ENCODE data around the gene RPEL1.
"Not testable (repeated sequence)": the region's sequence is repeated elsewhere in the genome, so short reads cannot be mapped to it uniquely, and the experiment has no call there.

Gene RPEL1

DNA sequence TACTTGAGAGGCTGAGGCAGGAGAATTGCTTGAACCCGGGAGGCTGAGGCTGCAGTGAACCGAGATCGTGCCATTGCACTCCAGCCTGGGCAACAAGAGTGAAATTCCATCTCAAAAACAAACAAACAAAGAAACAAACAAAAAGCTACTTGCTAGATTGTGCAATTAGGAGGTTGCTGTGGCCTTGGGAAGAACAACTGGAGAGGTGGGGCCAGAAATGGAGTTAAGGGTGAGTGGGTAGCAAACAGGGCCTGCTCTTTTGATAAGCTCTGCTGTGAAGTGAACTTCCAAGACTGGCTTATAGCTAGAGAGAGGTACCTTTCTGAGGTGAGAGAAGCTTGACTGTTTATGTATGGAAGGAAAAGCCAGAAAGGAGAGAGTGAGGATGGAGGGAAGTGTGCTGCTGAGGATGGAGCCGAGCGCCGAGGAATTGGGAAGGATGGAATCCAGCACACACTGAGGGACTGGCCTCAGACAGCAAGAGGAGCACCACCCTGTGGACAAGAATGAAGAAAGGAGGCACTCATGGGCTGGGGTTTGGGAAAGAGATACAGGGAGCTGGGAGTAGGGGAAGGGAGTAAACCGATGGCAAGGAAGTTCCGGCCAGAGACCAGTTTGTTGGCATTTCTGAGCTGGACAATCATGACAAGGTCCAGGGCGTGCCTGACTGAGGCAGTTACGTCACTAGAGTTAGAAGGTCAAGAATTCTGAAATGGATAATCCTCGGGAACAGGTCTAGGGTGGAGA lies 7.0 kb upstream of the RPEL1 start:
- no peak for DNase-seq

DNA sequence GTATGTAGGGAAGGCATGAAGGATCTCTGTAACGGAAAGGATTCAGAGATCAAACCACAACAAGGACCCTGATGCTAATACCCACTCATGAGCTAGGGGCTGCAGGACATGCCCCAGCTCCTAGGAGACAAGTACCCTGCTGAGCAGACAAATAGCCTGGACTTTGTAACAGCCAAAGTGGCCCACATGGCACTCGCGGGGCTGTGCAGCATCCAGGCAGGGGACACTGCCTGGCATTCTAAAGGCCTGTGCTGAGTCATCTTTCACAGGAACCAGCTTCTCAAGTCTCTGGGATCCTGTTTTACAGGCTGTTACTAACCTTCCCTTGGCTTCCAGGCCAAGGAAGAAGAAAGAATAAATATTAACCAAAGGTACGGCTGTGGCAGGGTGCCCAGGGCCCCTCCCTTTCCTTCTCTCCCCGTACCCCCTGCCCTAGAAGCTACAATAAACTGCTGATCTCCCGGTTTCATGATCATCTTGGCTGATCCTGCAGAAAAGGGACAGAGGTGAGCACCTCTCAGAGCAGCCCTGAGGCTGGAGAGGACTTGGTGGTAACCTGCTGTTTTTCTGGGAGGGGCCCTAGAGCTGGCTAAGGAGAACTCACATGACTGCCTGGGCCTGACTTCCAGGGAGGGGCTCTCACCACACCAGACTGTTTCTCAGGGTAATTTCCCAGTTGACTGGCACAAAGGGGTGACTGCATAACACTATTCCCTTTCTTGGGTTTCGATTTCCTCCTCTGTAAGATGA lies 4.2 kb upstream of the RPEL1 start:
- DNase-seq = no peak

DNA sequence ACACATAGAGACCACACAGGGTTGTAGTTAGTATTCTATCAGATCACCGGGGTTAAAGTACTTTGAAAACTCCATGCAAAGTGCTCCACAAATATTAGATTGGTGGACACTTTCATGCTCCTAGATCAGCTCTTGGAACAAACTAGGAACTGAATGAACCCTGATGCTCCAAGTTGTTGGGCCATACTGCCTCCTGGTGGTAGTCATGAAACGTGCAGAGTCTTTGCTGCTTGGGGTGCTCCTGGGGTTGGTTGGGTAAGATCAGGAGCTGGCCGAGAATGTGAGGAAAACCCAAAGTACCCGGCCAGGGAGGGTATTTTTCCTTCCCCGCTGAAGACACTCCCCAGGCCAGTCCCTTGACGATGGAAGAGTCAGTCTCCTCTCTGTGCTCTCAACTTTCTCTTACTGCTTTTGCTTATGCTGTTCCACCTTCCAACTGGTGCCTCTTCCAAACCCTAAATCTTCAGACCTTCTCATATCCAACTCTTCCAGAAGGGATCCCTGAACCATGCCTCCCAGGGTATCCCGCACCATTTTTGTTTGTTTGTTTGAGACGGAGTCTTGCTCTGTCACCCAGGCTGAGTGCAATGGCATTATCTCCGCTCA lies 918 bp upstream of the RPEL1 start:
- peak; percentile 70 for DNase-seq

DNA sequence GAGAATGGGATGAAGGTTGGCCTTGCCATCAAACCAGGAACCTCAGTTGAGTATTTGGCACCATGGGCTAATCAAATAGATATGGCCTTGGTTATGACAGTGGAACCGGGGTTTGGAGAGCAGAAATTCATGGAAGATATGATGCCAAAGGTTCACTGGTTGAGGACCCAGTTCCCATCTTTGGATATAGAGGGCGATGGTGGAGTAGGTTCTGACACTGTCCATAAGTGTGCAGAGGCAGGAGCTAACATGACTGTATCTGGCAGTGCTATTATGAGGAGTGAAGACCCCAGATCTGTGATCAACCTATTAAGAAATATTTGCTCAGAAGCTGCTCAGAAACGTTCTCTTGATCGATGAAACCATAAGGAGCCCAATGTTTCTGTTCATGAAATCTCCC lies 637 bp downstream of the RPEL1 start:
- DNase-seq = no peak

DNA sequence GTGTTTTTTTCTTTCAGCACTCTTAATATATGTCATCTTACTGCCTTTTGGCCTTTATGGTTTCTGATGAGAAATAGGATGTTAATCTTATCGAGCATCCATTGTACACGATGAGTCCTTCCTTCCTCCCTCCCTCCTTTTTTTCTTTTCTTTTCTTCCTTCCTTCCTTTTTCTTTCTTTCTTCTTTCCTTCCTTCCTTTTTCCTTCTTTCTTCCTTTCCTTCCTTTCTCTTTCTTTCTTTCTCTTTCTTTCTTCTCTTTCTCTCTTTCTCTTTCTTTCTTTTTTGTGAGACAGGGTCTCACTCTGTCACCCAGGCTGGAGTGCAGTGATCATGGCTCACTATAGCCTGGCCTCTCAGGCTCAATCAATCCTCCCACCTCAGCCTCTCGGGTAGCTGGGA lies 8.4 kb downstream of the RPEL1 start:
- no peak for DNase-seq

DNA sequence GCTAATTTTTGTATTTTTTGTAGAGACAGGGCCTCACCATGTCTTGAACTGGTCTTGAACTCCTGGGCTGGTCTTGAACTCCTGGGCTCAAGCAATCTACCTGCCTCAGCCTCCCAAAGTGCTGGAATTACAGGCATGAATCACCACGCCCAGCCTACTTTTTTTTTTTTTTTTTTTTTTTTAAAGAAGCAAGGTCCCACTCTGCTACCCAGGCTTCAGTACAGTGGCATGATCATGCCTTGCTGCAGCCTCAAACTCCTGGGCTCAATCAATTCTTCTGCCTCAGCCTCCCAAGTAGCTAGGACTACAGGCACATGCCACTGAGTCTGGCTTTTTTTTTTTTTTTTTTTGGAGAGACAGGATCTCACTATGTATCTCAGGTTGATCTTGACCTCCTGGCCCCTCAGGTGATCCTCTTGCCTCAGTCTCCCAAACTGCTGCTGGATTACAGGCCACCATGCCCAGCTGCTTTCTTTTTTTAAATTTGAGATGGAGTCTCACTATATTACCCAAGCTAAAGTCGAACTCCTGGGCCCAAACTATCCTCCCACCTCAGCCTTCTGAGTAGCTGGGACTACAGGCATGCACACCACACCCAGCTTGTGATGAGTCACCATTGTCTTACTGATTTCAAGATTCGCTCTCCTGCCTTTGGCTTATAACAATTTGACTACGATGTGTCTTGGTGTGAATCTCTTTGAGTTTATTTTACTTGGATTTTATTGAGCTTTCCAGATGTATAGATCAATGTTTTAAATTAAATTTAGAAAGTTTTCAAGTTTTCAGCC lies 9.0 kb downstream of the RPEL1 start:
- DNase-seq = no peak

DNA sequence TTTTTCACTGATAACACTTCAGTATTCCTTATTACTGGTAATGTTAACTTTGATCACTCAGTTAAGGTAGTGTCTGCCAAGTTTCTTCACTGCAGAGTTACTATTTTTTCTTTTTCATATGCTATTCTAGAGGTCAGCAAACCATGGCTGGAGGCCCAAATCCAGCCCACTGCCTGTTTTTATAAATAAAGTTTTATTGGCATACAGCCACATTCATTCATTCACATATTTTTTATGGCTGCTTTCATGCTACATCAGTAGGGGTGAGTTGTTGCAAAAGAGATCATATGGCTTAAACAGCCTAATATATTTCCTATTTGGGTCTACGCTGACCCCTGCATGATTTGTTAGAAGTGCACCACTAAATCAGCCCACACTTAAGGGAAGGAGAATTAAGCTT lies 10.9 kb downstream of the RPEL1 start:
- no peak for DNase-seq

DNA sequence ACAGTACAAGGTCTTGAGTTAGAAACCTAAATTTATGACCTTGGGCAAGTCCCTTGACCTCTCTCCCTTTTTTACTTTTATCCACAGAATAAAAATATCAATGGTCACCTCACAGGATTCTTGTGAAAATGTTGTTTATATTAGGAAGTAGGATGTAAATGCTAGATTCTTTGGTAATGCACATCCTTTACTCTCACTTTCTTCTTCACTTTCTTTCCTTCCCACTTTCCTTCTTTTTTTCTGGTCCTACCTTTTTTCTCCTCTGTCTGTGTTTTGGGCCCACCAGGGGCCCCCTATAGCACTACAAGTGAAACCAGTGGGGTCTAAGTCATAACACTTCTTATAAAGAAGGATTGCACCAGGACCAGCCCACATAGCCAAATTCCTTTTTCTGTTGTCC lies 12.1 kb downstream of the RPEL1 start:
- DNase-seq = no peak

DNA sequence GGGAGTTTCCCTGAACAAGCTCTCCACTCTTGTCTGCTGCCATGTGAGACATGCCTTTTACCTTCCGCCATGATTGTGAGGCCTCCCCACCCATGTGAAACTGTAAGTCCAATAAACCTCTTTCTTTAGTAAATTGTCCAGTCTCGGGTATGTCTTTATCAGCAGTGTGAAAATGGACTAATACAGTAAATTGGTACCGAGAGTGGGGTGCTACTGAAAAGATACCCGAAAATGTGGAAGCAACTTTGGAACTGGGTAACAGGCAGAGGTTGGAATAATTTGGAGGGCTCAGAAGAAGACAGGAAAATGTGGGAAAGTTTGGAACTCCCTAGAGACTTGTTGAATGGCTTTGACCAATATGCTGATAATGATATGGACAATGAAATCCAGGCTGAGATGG lies 13.2 kb downstream of the RPEL1 start:
- not testable (repeated sequence) for DNase-seq

DNA sequence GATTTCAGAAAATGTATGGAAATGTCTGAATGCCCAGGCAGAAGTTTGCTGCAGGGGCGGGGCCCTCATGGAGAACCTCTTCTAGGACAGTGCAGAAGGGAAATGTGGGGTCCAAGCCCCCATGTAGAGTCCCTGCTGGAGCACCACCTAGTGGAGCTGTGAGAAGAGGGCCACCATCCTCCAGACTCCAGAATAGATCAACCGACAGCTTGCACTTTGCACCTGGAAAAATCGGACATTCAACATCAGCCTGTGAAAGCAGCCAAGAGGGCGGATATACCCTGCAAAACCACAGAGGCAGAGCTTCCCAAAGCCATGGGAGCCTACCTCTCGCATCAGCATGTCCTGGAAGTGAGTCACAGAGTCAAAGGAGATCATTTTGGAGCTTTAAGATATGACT lies 14.3 kb downstream of the RPEL1 start:
- DNase-seq = no peak

DNA sequence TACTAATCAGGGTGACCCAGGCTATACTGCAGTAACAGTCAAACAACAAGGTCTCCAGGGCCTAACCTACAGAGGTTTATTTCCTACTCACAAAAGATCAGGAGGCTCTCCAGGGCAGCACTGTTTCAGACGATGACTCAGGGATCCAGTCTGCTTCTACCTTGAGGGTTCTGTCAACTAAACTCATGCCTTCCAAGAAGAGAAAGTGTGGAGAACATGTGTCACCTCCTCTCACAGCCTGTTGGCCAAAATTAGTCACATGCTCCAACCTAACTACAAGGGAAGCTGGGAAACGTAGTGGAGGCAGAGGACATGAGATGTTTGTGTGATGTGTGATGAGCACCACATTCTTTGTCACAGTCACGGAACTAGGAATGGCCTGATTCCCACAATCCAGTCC lies 16.5 kb downstream of the RPEL1 start:
- no peak for DNase-seq

DNA sequence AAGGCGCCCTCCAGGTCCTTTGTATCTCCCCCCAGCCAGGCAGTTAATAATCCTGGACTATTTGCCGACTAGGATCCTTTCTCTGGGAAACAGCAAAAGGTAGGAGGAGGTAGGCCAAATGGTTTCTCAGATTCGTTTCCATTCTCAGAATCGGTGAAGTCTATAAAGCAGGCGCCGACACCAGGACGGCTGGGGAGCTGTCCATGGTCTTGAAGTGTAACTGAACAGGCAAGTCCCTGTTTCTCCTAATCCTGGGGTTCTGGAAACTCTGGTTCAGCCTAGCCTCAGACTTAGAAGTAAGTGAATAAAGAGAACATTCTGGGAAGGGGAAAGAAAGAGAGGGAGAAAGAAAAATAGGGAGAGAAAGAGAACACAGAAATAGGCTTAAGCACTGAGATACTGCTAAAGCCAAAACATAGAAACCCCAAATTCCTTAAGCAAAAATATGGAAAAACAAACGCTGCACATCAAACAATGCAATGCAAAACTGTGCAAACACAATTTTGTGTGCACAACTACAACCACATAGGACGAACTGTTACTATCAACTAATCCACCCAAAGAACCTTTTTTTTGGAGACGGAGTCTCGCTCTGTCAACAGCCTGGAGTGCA lies 20.1 kb downstream of the RPEL1 start:
- DNase-seq = peak; percentile 30

DNA sequence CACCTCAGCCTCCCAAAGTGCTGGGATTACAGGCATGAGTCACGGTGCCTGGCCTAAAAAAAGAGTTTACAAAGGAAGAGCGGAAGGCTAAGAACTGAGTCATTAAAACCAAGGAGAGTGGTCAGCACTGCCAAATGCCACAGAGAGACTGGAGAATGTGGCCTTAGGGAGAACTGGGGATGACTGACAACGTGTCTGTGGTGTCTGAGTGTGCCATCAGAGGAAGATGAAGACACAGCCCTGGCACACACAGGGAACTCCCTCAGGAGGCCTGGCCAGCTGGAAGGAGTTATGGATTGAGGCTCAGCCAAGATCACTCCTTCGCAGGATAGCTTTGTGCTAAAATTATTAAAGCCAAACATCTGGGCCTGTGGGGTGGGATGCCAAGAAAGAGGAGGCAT lies 27.4 kb downstream of the RPEL1 start:
- no peak for DNase-seq

DNA sequence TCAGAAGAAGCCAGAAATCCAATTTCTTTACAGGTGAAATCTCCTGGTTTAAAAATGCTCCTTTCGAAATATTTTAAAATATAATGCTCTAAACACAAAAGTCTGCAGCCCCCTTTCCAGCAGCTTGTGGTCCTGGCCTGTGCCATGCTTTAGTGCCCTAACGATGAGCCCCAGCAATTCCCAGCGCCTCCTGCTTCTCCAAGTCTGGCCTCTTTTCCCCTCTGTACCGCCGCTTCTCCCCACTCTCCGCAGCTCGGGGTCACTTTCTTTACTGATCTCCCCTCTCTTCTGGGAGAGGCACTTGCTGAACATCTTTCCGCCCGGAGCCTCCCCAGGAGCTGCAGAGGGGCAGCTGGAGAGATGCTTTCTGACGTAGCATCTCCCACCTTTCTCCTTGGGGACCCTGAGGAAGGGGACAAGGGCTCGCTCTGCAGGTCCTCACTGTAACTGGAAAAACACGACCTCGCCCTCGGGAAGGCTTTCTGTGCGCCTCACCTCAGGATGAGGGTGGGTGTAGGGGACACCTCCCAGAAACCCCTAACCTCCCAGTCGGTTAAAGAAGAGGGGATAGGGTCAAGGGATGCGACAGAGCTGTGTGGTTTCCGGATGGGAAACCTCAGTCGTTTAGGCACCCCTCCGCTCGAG lies 30.7 kb downstream of the RPEL1 start:
- no peak for DNase-seq

DNA sequence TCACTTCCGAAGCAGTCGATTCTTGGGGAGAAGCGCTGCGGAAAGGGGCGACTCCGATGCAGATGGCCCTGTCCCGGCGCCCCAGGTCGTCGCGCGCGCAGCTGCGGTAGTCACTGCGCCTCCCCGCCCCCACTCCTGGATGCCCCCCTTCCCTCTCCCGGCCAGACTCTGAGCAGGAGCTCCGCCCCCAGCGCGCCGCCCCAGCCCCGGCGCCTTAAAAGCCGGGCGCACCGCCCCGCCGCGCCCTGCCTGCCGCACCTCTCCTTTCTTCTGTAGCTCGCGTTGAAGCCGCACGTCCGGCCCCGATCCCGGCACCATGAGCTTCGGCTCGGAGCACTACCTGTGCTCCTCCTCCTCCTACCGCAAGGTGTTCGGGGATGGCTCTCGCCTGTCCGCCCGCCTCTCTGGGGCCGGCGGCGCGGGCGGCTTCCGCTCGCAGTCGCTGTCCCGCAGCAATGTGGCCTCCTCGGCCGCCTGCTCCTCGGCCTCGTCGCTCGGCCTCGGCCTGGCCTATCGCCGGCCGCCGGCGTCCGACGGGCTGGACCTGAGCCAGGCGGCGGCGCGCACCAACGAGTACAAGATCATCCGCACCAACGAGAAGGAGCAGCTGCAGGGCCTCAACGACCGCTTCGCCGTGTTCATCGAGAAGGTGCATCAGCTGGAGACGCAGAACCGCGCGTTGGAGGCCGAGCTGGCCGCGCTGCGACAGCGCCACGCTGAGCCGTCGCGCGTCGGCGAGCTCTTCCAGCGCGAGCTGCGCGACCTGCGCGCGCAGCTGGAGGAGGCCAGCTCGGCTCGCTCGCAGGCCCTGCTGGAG lies 31.4 kb downstream of the RPEL1 start, which contains the start of gene INA:
TSS of gene INA (plus strand) at position 243 of the 817 bp plus-strand sequence. CDS start at position 317, 74 bp downstream.
- no peak for DNase-seq

DNA sequence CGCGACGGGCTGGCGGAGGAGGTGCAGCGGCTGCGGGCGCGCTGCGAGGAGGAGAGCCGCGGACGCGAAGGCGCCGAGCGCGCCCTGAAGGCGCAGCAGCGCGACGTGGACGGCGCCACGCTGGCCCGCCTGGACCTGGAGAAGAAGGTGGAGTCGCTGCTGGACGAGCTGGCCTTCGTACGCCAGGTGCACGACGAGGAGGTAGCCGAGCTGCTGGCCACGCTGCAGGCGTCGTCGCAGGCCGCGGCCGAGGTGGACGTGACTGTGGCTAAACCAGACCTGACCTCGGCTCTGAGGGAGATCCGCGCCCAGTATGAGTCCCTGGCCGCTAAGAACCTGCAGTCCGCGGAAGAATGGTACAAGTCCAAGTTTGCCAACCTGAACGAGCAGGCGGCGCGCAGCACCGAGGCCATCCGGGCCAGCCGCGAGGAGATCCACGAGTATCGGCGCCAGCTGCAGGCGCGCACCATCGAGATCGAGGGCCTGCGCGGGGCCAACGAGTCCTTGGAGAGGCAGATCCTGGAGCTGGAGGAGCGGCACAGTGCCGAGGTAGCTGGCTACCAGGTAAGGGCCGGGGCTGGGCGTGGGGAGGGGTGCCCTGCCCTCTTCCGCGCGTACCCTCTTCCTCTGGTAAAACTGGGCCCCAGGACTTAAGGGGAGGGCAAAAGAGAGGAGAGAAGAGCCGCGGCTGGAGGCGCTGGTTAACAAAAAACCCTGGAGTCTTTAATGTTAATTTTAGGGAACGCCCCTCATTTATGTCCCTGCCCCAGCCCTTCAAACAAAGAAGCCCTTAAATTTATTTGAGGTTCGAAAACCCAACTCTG lies 32.2 kb downstream of the RPEL1 start:
- no peak for DNase-seq

DNA sequence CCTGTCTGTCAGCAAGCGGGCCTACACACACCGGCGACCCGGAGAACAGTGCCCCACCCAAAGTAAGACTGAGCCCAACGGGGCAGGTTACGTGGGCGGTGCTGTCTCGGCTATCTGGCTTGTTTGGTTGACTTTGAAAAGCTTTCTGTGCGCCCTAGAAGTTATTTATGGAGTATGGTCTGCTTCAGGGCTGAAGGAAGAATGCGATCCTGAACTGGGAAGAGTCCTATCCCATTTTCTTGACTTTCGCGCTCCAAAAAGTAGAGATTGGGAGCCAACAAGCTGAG lies 32.8 kb downstream of the RPEL1 start:
- DNase-seq = no peak

DNA sequence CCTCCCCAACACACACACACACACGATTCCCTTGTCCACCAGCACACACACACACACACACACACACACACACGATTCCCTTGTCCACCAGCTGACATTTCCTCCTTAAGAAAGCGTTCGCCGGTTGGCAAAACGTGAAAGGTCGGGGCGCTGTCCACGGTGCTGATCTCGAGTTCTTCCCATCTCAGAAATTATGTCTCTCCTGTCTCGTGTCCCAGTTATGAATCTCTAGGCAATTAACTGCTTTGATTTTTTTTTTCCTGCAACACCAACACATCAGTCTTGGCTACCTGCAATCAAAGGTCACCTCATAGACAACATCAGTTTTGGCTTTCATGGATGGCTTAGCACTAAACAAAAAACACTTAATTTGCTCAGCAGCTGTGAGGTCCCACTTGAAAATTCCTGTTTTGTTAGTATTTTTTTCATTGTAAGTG lies 33.2 kb downstream of the RPEL1 start:
- peak; percentile 41 for DNase-seq

DNA sequence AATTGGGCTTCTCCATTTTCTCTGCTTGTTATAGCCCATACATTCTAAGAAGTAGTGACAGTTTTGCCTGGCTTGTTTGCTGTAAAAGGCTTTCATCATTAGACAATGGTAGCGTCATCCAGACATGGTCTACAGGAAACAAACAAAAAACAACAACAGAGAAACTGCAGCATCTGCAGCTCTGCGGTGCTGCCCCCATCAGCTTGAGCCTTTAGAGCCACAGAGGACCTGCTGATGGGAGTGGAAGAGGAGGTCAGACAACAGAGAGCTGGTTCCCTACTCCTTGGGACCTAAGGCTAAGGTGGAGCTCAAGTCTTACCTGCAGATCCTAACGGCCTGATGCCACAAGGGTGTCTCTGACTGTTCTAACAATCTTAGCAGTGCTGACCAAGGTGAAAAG lies 34.3 kb downstream of the RPEL1 start:
- DNase-seq = no peak

DNA sequence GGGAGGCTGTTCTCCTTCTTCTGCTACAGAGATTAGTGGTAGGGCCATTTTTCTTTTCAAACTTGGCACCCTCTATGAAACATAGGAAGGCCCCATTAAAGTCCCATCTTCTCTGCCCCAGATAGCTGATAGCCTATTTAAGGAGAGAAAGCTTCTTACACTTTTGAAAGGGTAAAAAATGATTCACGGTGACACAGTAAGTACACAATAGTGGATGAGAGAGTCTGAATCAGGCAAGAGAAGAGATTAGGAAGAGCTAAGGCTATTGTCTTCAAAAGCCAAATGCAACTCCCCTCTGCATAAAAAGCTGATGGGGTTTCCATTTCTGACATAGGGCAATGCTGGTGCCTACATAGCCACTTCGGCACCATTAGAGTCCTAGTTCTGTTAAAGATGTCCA lies 34.8 kb downstream of the RPEL1 start:
- no peak for DNase-seq

DNA sequence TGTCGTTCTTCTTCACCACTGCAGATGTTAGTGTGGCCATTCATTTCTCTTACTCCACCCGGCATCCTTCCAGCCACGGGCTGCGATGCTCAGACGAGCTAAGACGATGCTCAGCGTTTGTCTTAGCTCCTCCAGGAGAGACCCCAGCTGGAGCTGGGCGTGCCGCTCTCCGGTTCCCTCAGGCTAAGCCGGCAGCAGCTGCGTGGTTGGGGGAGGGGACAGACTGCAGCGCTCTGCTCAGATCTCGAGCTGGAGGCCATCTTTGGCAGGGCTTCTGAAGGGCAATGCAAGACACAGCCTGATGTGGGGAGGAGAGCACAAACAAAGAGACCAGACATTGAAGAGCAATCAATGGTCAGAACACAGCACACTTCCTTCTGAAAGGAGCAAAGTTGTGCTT lies 36.1 kb downstream of the RPEL1 start:
- DNase-seq = no peak

All from CD4-positive, alpha-beta T cell treated with Interleukin-17A for 4 hours (primary cell).